B cell (primary cell): ENCODE measurements around the gene SYNRG. TPM values are rescaled to one million over a fixed set of nuclear protein-coding genes. Genes with fewer than 3 reads are reported as not detected.

Experiments used
- ATAC-seq: fragments of 200-7000 bp; cut with Tn5 transposase; one replicate; pipeline ENCODE4 v1.10.0; 2021; ENCODE audit warnings: low read depth, mild to moderate bottlenecking, moderate number of reproducible peaks, moderate library complexity
- CTCF ChIA-PET: fragments of 350-600 bp; sonication (Branson Sonifier 250); formaldehyde crosslinking; loops from one replicate; lab custom pipeline; 2021; ENCODE audit warnings: antibody characterized with exemption, inconsistent platforms; lab: Charles Lee
- POLR2A ChIA-PET: fragments of 350-600 bp; sonication (Branson Sonifier 250); formaldehyde crosslinking; loops from one replicate; lab custom pipeline; 2021; ENCODE audit warnings: antibody characterized with exemption; lab: Charles Lee
- DNase-seq: peaks from one replicate; pipeline ENCODE4 v3.0.0; 2013
- H2AFZ ChIP-seq: 2 replicates; pipeline ENCODE4 v1.6.1; 2012; ENCODE audit warnings: mild to moderate bottlenecking, low read depth, low read length; ENCODE audit not compliant: insufficient read depth, poor library complexity, severe bottlenecking
- H3K27ac ChIP-seq, 2 donors: 1 replicate in 1 of 2; 2 replicates in 1 of 2; pipeline ENCODE4 v1.5.1; 2012 to 2013; ENCODE audit warnings: low read length in 2 of 2, mild to moderate bottlenecking in 2 of 2, moderate library complexity in 1 of 2
- H3K27me3 ChIP-seq, 4 experiments: fragments of 200-600 bp in 1 of 4; sonication (generic) in 1 of 4; replicated peaks in 1 of 4; 1 replicate in 2 of 4; 2 replicates in 2 of 4; pipeline versions ENCODE4 v1.6.1 to v1.7.0; 2013 to 2016; ENCODE audit warnings: low read length in 3 of 4, mild to moderate bottlenecking in 2 of 4, mixed read lengths in 1 of 4, moderate library complexity in 1 of 4; ENCODE audit not compliant: insufficient read depth in 4 of 4, control insufficient read depth in 3 of 4; ENCODE audit errors: control extremely low read depth in 1 of 4
- H3K36me3 ChIP-seq, 2 experiments: replicated peaks in 1 of 2; 1 replicate in 1 of 2; 2 replicates in 1 of 2; pipeline versions ENCODE4 v1.6.1 to v1.7.1; 2013; ENCODE audit warnings: low read length in 1 of 2; ENCODE audit not compliant: insufficient read depth in 2 of 2, control insufficient read depth in 1 of 2; ENCODE audit errors: control extremely low read depth in 1 of 2, extremely low read depth in 1 of 2
- H3K4me1 ChIP-seq, 2 donors: fragments of 200-600 bp in 1 of 2; sonication (generic) in 1 of 2; 1 replicate in 1 of 2; 2 replicates in 1 of 2; pipeline versions ENCODE4 v1.5.1 to v1.6.1; 2013 to 2017; ENCODE audit warnings: low read length in 2 of 2; ENCODE audit not compliant: control insufficient read depth in 2 of 2, insufficient read depth in 2 of 2
- H3K4me2 ChIP-seq: replicated peaks from 2 replicates; pipeline ENCODE3; 2012; ENCODE audit warnings: mild to moderate bottlenecking, low read depth, low read length; ENCODE audit not compliant: poor library complexity, severe bottlenecking
- H3K4me3 ChIP-seq, 5 experiments: fragments of 200-600 bp in 1 of 5; sonication (generic) in 1 of 5; 1 replicate in 3 of 5; 2 replicates in 2 of 5; pipeline versions ENCODE4 v1.5.1 to v1.7.0; 2011 to 2016; ENCODE audit warnings: low read length in 4 of 5, mild to moderate bottlenecking in 4 of 5, low read depth in 2 of 5, control low read depth in 1 of 5, moderate library complexity in 1 of 5; ENCODE audit not compliant: insufficient read depth in 1 of 5; ENCODE audit errors: control extremely low read depth in 1 of 5, extremely low read depth in 1 of 5
- H3K79me2 ChIP-seq: fragments of 200-600 bp; sonication (generic); one replicate; pipeline ENCODE4 v1.6.0; 2016; ENCODE audit warnings: low read length; ENCODE audit not compliant: control insufficient read depth, insufficient read depth
- H3K9ac ChIP-seq: fragments of 200-600 bp; sonication (generic); 2 replicates; pipeline ENCODE4 v1.6.1; 2017; ENCODE audit warnings: mild to moderate bottlenecking, low read length, moderate library complexity
- H3K9me3 ChIP-seq, 3 donors: one replicate each; pipeline versions ENCODE4 v1.6.1 to v1.7.1; 2013; ENCODE audit warnings: low read length in 2 of 3; ENCODE audit not compliant: control insufficient read depth in 2 of 3, insufficient read depth in 1 of 3; ENCODE audit errors: control extremely low read depth in 1 of 3
- H4K20me1 ChIP-seq: 2 replicates; pipeline ENCODE4 v1.6.0; 2012; ENCODE audit warnings: mild to moderate bottlenecking, low read length; ENCODE audit not compliant: insufficient read depth, control insufficient read depth, poor library complexity, severe bottlenecking
- H3K27ac Mint-ChIP-seq: one replicate; pipeline ENCODE4 v1.8.0; 2021; ENCODE audit warnings: mixed read lengths
- H3K27me3 Mint-ChIP-seq: one replicate; pipeline ENCODE4 v1.8.0; 2021; ENCODE audit warnings: mixed read lengths
- H3K4me1 Mint-ChIP-seq: one replicate; pipeline ENCODE4 v1.8.0; 2021; ENCODE audit warnings: mixed read lengths
- H3K4me3 Mint-ChIP-seq: one replicate; pipeline ENCODE4 v1.8.0; 2021; ENCODE audit warnings: mixed read lengths
- H3K9me3 Mint-ChIP-seq: one replicate; pipeline ENCODE4 v1.8.0; 2022; ENCODE audit warnings: mixed read lengths; ENCODE audit not compliant: insufficient read depth
- EZH2 ChIP-seq: IDR thresholded peaks from 2 replicates; pipeline ENCODE4 v1.6.1; 2012; ENCODE audit warnings: borderline replicate concordance, low read depth, mild to moderate bottlenecking, moderate library complexity, low read length; ENCODE audit not compliant: insufficient read depth, poor library complexity, severe bottlenecking
- WGBS: methylation state at CpG from one replicate; pipeline ENCODE4 v1.1.5; 2013; ENCODE audit warnings: missing lambda C conversion rate; ENCODE audit not compliant: insufficient coverage; 5-methylcytosine and 5-hydroxymethylcytosine counted together
- intact Hi-C: fragments of 100-400 bp; cut with micrococcal nuclease; formaldehyde crosslinking; loops from one replicate; pipeline ENCODE4 v1.10.0; 2022
- polyA plus RNA-seq: library from polyadenylated mRNA; depleted of rRNA; stranded (reverse); fragments of >200 nt; gene quantifications from 2 replicates; pipeline ENCODE4 v1.2.3, GENCODE V29; 2012
- total RNA-seq, 2 donors: library from RNA; stranded (reverse); fragments of 120-200 nt in 1 of 2; gene quantifications; 1 replicate in 1 of 2; 2 replicates in 1 of 2; pipeline versions ENCODE4 v1.2.3 to v1.2.4, GENCODE V29; 2013 to 2022
- TF ChIP-seq, protein P1 (sequence below): fragments of 200-600 bp; IDR thresholded peaks from one replicate; pipeline ENCODE4 v1.8.0; 2022; ENCODE audit warnings: antibody characterized with exemption, mild to moderate bottlenecking

Gene SYNRG
- total and polyA plus RNA-seq, 2 donors (not counting 1 experiment from before 2014, with no cell fraction given) = 31.8 to 113 TPM

GRCh38 chr17:37568350-37569053, 40.7 kb downstream of the SYNRG start:
- Mint-ChIP-seq H3K27me3 (no peaks in the 10 kb centered on the region), H3K4me3 (no peak overlapping the region), H3K9me3 (no peaks in the 10 kb centered on the region), H3K4me1 (peaks cover 4% of the 10 kb centered on the region), H3K27ac (no peak overlapping the region)
- POLR2A ChIA-PET = no interaction called here
- no peak overlapping the region for H3K4me3 ChIP-seq
- intact Hi-C loops = no loop called here
- no peak for TF ChIP-seq EZH2
- TF ChIP-seq, protein P1, sequence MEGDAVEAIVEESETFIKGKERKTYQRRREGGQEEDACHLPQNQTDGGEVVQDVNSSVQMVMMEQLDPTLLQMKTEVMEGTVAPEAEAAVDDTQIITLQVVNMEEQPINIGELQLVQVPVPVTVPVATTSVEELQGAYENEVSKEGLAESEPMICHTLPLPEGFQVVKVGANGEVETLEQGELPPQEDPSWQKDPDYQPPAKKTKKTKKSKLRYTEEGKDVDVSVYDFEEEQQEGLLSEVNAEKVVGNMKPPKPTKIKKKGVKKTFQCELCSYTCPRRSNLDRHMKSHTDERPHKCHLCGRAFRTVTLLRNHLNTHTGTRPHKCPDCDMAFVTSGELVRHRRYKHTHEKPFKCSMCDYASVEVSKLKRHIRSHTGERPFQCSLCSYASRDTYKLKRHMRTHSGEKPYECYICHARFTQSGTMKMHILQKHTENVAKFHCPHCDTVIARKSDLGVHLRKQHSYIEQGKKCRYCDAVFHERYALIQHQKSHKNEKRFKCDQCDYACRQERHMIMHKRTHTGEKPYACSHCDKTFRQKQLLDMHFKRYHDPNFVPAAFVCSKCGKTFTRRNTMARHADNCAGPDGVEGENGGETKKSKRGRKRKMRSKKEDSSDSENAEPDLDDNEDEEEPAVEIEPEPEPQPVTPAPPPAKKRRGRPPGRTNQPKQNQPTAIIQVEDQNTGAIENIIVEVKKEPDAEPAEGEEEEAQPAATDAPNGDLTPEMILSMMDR = no peak
- no peak overlapping the region for H2AFZ ChIP-seq
- DNase-seq (no peak), ATAC-seq (no peak)
- no peak overlapping the region for H3K4me2 ChIP-seq
- H3K9ac ChIP-seq = no peak overlapping the region
- H3K4me1 ChIP-seq = no peaks in the 10 kb centered on the region
- peaks cover 14% of the 10 kb centered on the region for H3K79me2 ChIP-seq
- no CpG with 5 or more reads among the region's 2 CpGs for WGBS
- H3K27me3 ChIP-seq = no peaks in the 10 kb centered on the region
- peaks cover 0 to 3% (median 2%) of the 10 kb centered on the region in 3 donors for H3K9me3 ChIP-seq
- H4K20me1 ChIP-seq = peaks cover 12% of the 10 kb centered on the region
- peaks cover 30 to 79% of the 10 kb centered on the region in 2 experiments for H3K36me3 ChIP-seq
- CTCF ChIA-PET = interaction anchor here (1.2 to 2.3 kb wide), 3 partner anchors 84 to 223 kb away, joined by 3 to 7 read pairs (median 3); no protein-coding TSS in a partner anchor
- H3K27ac ChIP-seq = no peak overlapping the region

- H3K4me1 ChIP-seq = no peaks in the 10 kb centered on the region
- H4K20me1 ChIP-seq = peaks cover 18% of the 10 kb centered on the region
- H3K9me3 ChIP-seq = peaks cover 0 to 3% (median 2%) of the 10 kb centered on the region in 3 donors
- no peak for TF ChIP-seq EZH2
- TF ChIP-seq, protein P1 = no peak
- Mint-ChIP-seq H3K4me3 (no peak overlapping the region), H3K4me1 (no peaks in the 10 kb centered on the region), H3K27me3 (no peaks in the 10 kb centered on the region), H3K9me3 (no peaks in the 10 kb centered on the region), H3K27ac (no peak overlapping the region)
- H3K27ac ChIP-seq = no peak overlapping the region
- peaks cover 14% of the 10 kb centered on the region for H3K79me2 ChIP-seq
- H3K9ac ChIP-seq = no peak overlapping the region
- DNase-seq (no peak), ATAC-seq (no peak)
- intact Hi-C loops = no loop called here
- H3K36me3 ChIP-seq = peaks cover 27 to 77% of the 10 kb centered on the region in 2 experiments
- no peak overlapping the region for H3K4me2 ChIP-seq
- no peak overlapping the region for H2AFZ ChIP-seq
- POLR2A ChIA-PET = no interaction called here
- 100% methylated on average over 2 of the region's 4 CpGs for WGBS
- no peak overlapping the region for H3K4me3 ChIP-seq
- H3K27me3 ChIP-seq = no peaks in the 10 kb centered on the region
- CTCF ChIA-PET = no interaction called here
These were observed 41.7 kb downstream of the SYNRG start for GRCh38 chr17:37567538-37567937.
